SJCRH30 (cell line): ENCODE data around the gene RASA3. TPM values are rescaled to one million over a fixed set of nuclear protein-coding genes. Genes with fewer than 3 reads are reported as not detected.

Experiments used
- DNase-seq, 2 experiments: peaks; one replicate each; pipeline ENCODE4 v3.0.0-alpha.2; 2015 to 2020
- H3K27ac ChIP-seq: fragments of 250-450 bp; sonication (Bioruptor Pico); 2 replicates; pipeline ENCODE4 v1.5.1; 2020; ENCODE audit warnings: mild to moderate bottlenecking, moderate library complexity
- H3K27me3 ChIP-seq: fragments of 250-450 bp; sonication (Bioruptor Pico); 2 replicates; pipeline ENCODE4 v1.5.1; 2020; ENCODE audit warnings: mild to moderate bottlenecking, moderate library complexity
- H3K36me3 ChIP-seq: fragments of 250-450 bp; sonication (Bioruptor Pico); 2 replicates; pipeline ENCODE4 v1.5.1; 2020; ENCODE audit warnings: mild to moderate bottlenecking, moderate library complexity
- H3K4me1 ChIP-seq: fragments of 250-450 bp; sonication (Bioruptor Pico); 2 replicates; pipeline ENCODE4 v1.5.1; 2020; ENCODE audit warnings: mild to moderate bottlenecking, moderate library complexity
- H3K4me3 ChIP-seq: fragments of 250-450 bp; sonication (Bioruptor Pico); 2 replicates; pipeline ENCODE4 v1.5.1; 2020; ENCODE audit warnings: mild to moderate bottlenecking, moderate library complexity
- H3K9me3 ChIP-seq: fragments of 250-450 bp; sonication (Bioruptor Pico); replicated peaks from 2 replicates; pipeline ENCODE4 v1.5.1; 2020; ENCODE audit warnings: mild to moderate bottlenecking, moderate library complexity
- total RNA-seq: library from RNA; depleted of rRNA; stranded (reverse); fragments of >200 nt; shearing (Covaris generic); gene quantifications from 2 replicates; pipeline ENCODE4 v1.2.3, GENCODE V29; 2014

Gene RASA3
- total RNA-seq, 1 experiment from 2014 or later, result 20.5 TPM

DNA sequence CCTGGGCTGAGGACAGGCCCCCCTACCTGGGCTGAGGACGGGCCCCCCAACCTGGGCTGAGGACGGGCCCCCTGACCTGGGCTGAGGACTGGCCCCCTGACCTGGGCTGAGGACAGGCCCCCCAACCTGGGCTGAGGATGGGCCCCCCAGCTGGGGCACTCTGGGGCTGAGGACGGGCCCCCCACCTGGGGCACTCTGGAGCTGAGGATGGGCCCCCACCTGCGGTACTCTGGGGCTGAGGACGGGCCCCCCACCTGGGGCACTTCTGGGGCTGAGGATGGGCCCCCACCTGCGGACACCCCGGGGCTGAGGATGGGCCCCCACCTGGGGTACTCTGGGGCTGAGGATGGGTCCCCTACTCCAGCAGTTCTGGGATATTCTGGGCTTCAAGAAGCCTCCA lies 65.5 kb downstream of the RASA3 start:
- H3K4me3 ChIP-seq, result no peak overlapping the region
- no peak for DNase-seq
- H3K27ac ChIP-seq, result no peak overlapping the region
- H3K4me1 ChIP-seq, result peaks cover 11% of the 10 kb centered on the region
- peaks cover 6% of the 10 kb centered on the region; the same call in 1 of the 2 replicates for H3K36me3 ChIP-seq
- no peaks in the 10 kb centered on the region for H3K27me3 ChIP-seq
- no peaks in the 10 kb centered on the region for H3K9me3 ChIP-seq

DNA sequence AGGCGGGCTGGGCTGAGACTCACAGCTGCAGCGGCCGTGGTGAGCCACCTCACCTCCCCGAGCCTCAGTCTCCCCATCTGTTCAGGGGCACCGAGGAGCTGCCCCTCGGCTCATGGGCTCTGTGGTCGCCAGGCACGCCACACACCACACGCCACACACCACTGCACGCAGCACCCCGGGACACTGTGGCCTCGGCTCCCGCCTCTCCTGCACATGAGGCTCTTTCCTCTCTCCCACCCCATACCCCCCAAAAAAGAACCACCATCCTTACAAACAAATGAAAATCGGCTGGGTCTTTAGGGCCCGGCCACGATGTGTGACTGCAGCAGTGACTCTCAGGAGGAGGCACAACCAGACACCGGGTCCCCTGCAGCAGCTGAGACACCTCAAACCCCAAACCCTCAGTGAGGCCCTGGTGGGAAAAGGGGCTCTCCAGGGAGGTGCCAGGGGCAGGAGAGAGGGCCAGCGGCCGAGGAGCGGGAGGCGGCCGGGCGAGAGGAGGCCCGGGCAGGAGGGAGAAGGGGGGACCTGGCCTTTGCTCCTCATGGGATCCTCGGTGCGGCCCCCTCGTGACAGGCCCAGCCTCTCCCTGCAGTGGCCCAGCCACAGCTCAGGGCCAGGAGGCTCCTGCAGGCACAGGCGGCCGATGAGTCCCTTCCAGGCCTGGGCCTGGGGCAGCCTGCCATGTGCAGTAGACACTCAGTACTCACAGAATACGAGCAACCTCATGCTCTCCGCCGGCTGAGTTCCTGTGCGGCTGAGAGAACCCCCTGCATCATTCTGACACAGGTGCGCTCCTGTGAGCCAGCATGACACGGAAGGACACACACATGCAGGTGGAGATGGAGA lies 66.3 kb downstream of the RASA3 start:
- peaks cover 11% of the 10 kb centered on the region for H3K4me1 ChIP-seq
- no peaks in the 10 kb centered on the region for H3K9me3 ChIP-seq
- peak overlapping the region; percentile 92 for H3K27ac ChIP-seq
- DNase-seq, result no peak
- no peak overlapping the region for H3K4me3 ChIP-seq
- H3K36me3 ChIP-seq, result peaks cover 2% of the 10 kb centered on the region; the same call in 1 of the 2 replicates
- H3K27me3 ChIP-seq, result no peaks in the 10 kb centered on the region

DNA sequence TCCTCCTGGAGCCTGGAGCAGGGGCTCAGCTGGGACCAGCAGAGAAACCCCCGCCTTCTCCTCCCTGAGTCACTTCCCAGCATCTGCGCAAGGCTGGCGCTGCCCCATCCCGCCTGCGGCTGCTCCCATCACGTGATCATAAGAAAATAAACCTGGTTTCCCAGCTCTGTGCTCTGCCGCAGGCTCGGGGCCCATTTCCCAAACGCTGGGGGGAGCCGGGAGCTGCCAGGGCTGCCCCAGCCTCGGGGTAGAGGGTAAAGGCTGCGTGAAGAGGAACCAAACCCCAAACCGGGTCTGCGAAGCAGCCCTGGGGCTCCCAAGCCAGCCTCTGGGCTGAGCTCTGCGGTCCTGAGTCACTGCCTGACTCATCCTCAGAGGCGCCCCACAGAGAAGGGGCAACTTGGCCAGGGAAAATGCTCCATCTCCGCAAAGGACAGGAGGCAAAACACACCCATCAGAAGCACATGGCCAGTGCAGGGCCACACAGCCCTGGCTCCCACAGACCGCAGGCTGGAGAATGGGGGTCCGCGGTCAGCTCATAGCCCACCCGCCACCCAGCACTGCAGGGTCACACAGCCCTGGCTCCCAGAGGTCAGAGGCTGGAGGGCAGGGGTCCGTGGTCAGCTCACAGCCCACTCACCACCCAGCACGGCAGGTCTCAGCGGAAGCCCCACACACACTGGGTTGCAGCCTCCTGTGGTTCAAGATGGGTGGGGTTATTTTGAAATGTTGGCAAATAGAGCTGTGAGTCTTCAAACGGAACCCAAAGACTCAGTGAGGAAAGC lies 67.1 kb downstream of the RASA3 start:
- peak overlapping the region; percentile 50 for H3K4me3 ChIP-seq

GRCh38 chr13:114064450-114065140 lies 67.8 kb downstream of the RASA3 start:
- Histone ChIP-seq H3K4me3 (peak overlapping the region; percentile 50), H3K36me3 (no peaks in the 10 kb centered on the region), H3K27ac (peak overlapping the region; percentile 92), H3K4me1 (peaks cover 11% of the 10 kb centered on the region), H3K9me3 (no peaks in the 10 kb centered on the region), H3K27me3 (no peaks in the 10 kb centered on the region)
- DNase-seq, result peak in 1 of 2 experiments; percentile 53

More for the DNA sequence above, 67.1 kb downstream of the RASA3 start:
- Histone ChIP-seq H3K27ac (peak overlapping the region; percentile 92), H3K27me3 (no peaks in the 10 kb centered on the region), H3K9me3 (no peaks in the 10 kb centered on the region), H3K4me1 (peaks cover 11% of the 10 kb centered on the region), H3K36me3 (no peaks in the 10 kb centered on the region)
- peak; percentile 93 to 94 for DNase-seq

GRCh38 chr13:114063545-114064449 lies 68.6 kb downstream of the RASA3 start:
- Histone ChIP-seq H3K4me3 (peak overlapping the region; percentile 50), H3K27me3 (no peaks in the 10 kb centered on the region), H3K27ac (peak overlapping the region; percentile 92), H3K9me3 (no peaks in the 10 kb centered on the region), H3K4me1 (peaks cover 11% of the 10 kb centered on the region), H3K36me3 (no peaks in the 10 kb centered on the region)
- DNase-seq, result peak; percentile 56

GRCh38 chr13:114062754-114063153 lies 69.7 kb downstream of the RASA3 start:
- Histone ChIP-seq H3K9me3 (no peaks in the 10 kb centered on the region), H3K4me1 (peaks cover 11% of the 10 kb centered on the region), H3K27ac (no peak overlapping the region), H3K4me3 (no peak overlapping the region), H3K27me3 (no peaks in the 10 kb centered on the region), H3K36me3 (no peaks in the 10 kb centered on the region)
- DNase-seq, result no peak

GRCh38 chr13:114062341-114062740 lies 70.1 kb downstream of the RASA3 start:
- Histone ChIP-seq H3K4me1 (peaks cover 11% of the 10 kb centered on the region), H3K27me3 (no peaks in the 10 kb centered on the region), H3K4me3 (no peak overlapping the region), H3K27ac (no peak overlapping the region), H3K36me3 (no peaks in the 10 kb centered on the region), H3K9me3 (no peaks in the 10 kb centered on the region)
- DNase-seq, result no peak

DNA sequence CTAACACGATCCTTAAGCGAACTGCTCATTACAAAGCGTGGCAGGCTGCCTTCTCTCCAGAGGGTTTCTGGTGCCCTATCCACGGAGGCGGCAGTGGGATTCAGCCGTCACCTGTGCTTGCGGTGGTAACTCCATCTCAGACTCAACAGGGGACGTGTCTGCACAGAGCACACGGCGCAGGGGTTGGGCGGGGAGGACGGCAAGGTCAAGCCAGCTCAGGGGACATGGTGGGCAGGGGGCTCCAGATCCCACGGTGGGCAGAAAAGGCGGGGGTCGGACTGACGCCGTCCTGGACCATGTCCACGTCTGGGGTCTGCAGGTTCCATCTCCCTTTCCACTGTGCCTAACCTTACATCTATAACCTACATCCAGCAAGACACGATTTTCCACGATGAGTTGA lies 70.7 kb downstream of the RASA3 start:
- Histone ChIP-seq H3K4me3 (no peak overlapping the region), H3K27me3 (no peaks in the 10 kb centered on the region), H3K27ac (no peak overlapping the region), H3K9me3 (no peaks in the 10 kb centered on the region), H3K36me3 (no peaks in the 10 kb centered on the region), H3K4me1 (peaks cover 11% of the 10 kb centered on the region)
- DNase-seq, result no peak

DNA sequence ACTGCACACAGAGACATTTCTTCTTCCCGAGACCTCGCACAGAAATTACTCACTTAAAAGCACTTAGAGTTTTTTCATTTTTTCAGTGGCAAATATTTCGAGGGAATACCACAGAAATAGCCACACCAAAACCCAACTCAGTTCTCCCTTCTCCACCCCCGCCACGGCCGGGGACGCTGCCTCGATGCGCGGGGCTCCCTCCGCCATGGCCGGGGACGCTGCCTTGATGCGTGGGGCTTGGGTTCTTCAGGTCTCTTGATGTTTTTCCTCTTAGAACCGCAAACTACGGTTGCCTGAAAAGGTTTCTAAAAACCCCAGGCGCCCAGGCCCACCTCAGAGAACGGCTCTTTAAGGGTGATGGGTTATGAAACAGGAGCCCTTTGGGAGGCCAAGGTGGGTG lies 71.4 kb downstream of the RASA3 start:
- Histone ChIP-seq H3K9me3 (no peaks in the 10 kb centered on the region), H3K27ac (no peak overlapping the region), H3K36me3 (no peaks in the 10 kb centered on the region), H3K4me3 (no peak overlapping the region), H3K27me3 (no peaks in the 10 kb centered on the region), H3K4me1 (peaks cover 8% of the 10 kb centered on the region)
- DNase-seq, result no peak

GRCh38 chr13:114059946-114060860 lies 72.2 kb downstream of the RASA3 start:
- Histone ChIP-seq H3K4me1 (0 out of 2 replicates have a peak, but pooled peaks cover 2% of the 10 kb centered on the region), H3K9me3 (no peaks in the 10 kb centered on the region), H3K4me3 (no peak overlapping the region), H3K36me3 (no peaks in the 10 kb centered on the region), H3K27me3 (no peaks in the 10 kb centered on the region), H3K27ac (no peak overlapping the region)
- DNase-seq, result no peak

DNA sequence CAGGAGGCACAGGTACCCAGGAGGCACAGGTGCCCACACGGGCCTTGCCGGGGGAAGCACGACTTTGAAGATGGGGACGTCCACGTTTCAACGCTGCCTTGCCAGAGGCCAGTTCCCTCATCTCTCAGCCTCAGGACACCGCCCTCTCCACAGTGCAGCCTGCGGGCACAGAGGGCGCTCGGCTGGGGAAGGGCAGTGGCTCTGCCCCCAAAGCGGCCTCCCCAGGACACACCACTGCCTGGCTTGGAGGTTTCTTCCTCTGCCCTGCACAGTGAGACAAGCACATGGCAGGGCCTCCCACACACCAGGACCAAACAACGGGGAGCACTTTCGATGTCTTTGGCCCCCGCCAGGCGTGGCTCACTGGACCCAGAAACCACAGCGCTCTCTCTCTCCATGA lies 73.0 kb downstream of the RASA3 start:
- Histone ChIP-seq H3K9me3 (no peaks in the 10 kb centered on the region), H3K27me3 (no peaks in the 10 kb centered on the region), H3K4me1 (0 out of 2 replicates have a peak, but pooled peaks cover 2% of the 10 kb centered on the region), H3K4me3 (no peak overlapping the region), H3K36me3 (no peaks in the 10 kb centered on the region), H3K27ac (no peak overlapping the region)
- no peak for DNase-seq

GRCh38 chr13:114058051-114058867 lies 74.2 kb downstream of the RASA3 start:
- Histone ChIP-seq H3K36me3 (no peaks in the 10 kb centered on the region), H3K4me3 (no peak overlapping the region), H3K27ac (no peak overlapping the region), H3K27me3 (no peaks in the 10 kb centered on the region), H3K9me3 (no peaks in the 10 kb centered on the region), H3K4me1 (0 out of 2 replicates have a peak, but pooled peaks cover 2% of the 10 kb centered on the region)
- DNase-seq, result no peak
